RWPE2 (cell line): ENCODE measurements around the gene PIP5K1B.

Experiments used
- ATAC-seq: fragments of 200-7000 bp; cut with Tn5 transposase; 3 replicates; pipeline ENCODE4 v1.9.1; 2021; ENCODE audit warnings: low read depth
- DNase-seq: peaks from one replicate; pipeline ENCODE4 v3.0.0-alpha.2; 2020; ENCODE audit warnings: low spot score
- H3K27ac ChIP-seq: fragments of 450-650 bp; 2 replicates; pipeline ENCODE4 v1.5.1; 2017; ENCODE audit warnings: mild to moderate bottlenecking; ENCODE audit not compliant: poor library complexity, severe bottlenecking
- H3K27me3 ChIP-seq: fragments of 250-450 bp; sonication (Bioruptor Pico); 2 replicates; pipeline ENCODE4 v1.5.1; 2021; ENCODE audit warnings: mild to moderate bottlenecking, moderate library complexity; ENCODE audit not compliant: insufficient read depth, poor library complexity, severe bottlenecking
- H3K36me3 ChIP-seq: fragments of 250-450 bp; sonication (Bioruptor Pico); 2 replicates; pipeline ENCODE4 v1.5.1; 2020; ENCODE audit warnings: low read depth, mild to moderate bottlenecking, moderate library complexity
- H3K4me1 ChIP-seq: fragments of 250-450 bp; sonication (Bioruptor Pico); 2 replicates; pipeline ENCODE4 v1.5.1; 2021; ENCODE audit warnings: mild to moderate bottlenecking, moderate library complexity; ENCODE audit not compliant: insufficient read depth, poor library complexity, severe bottlenecking
- H3K4me3 ChIP-seq: fragments of 250-450 bp; sonication (Bioruptor Pico); 2 replicates; pipeline ENCODE4 v1.5.1; 2021; ENCODE audit warnings: mild to moderate bottlenecking, moderate library complexity; ENCODE audit not compliant: severe bottlenecking
- H3K9me3 ChIP-seq: fragments of 250-450 bp; sonication (Bioruptor Pico); 2 replicates; pipeline ENCODE4 v1.5.1; 2021; ENCODE audit warnings: mild to moderate bottlenecking, moderate library complexity; ENCODE audit not compliant: severe bottlenecking
- TF ChIP-seq, protein P1 (sequence below): fragments of 450-650 bp; IDR thresholded peaks from one replicate; pipeline ENCODE4 v1.5.1; 2017; ENCODE audit warnings: mild to moderate bottlenecking, moderate library complexity; ENCODE audit not compliant: poor library complexity, severe bottlenecking

Gene PIP5K1B

DNA sequence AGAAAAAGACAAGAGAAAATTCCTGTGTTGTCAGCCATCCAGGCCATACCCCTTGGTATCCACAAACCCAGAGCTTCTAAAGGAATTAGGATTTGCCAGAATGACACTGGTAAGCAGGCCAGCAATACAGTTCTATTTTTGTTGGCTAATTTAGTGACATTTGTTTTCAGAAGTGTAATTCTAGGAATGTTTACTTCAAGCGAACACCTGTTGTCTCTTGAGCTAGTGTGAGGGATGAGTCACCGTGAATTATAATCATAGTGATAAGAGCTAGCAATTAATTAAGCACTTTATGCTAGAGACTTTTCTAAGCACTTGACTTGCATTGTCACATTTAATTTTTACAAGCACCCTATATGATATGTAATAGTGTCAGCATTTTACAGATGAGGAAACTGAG lies 209.7 kb downstream of the PIP5K1B start:
- H3K4me1 ChIP-seq = no peaks in the 10 kb centered on the region
- ATAC-seq (no peak), DNase-seq (no peak)
- H3K27ac ChIP-seq = no peak overlapping the region
- TF ChIP-seq, protein P1, sequence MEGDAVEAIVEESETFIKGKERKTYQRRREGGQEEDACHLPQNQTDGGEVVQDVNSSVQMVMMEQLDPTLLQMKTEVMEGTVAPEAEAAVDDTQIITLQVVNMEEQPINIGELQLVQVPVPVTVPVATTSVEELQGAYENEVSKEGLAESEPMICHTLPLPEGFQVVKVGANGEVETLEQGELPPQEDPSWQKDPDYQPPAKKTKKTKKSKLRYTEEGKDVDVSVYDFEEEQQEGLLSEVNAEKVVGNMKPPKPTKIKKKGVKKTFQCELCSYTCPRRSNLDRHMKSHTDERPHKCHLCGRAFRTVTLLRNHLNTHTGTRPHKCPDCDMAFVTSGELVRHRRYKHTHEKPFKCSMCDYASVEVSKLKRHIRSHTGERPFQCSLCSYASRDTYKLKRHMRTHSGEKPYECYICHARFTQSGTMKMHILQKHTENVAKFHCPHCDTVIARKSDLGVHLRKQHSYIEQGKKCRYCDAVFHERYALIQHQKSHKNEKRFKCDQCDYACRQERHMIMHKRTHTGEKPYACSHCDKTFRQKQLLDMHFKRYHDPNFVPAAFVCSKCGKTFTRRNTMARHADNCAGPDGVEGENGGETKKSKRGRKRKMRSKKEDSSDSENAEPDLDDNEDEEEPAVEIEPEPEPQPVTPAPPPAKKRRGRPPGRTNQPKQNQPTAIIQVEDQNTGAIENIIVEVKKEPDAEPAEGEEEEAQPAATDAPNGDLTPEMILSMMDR = no peak
- H3K36me3 ChIP-seq = no peaks in the 10 kb centered on the region
- no peaks in the 10 kb centered on the region for H3K9me3 ChIP-seq
- H3K4me3 ChIP-seq = no peak overlapping the region
- peaks cover 3% of the 10 kb centered on the region for H3K27me3 ChIP-seq

DNA sequence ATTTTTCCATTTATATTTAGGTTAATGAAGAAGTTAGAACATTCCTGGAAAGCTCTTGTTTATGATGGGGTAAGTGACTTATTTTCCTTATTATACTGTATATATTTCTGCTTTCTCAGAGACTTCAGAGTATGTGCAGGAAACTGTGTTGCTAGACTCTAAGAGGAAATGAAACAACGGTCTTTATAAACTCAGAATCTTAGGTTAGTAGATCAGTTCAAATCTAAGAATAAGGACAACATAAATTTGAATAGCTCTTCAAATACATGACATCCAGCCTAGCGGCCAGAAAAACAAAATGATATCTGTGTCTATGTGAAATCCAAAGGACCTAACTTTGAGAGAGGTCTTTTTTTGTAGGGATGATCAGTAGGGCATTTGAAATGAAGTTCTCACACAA lies 214.6 kb downstream of the PIP5K1B start:
- TF ChIP-seq, protein P1 = no peak
- no peaks in the 10 kb centered on the region for H3K4me1 ChIP-seq
- no peaks in the 10 kb centered on the region for H3K9me3 ChIP-seq
- no peaks in the 10 kb centered on the region for H3K27me3 ChIP-seq
- H3K27ac ChIP-seq = no peak overlapping the region
- no peak for ATAC-seq
- no peak for DNase-seq
- no peaks in the 10 kb centered on the region for H3K36me3 ChIP-seq
- H3K4me3 ChIP-seq = no peak overlapping the region

DNA sequence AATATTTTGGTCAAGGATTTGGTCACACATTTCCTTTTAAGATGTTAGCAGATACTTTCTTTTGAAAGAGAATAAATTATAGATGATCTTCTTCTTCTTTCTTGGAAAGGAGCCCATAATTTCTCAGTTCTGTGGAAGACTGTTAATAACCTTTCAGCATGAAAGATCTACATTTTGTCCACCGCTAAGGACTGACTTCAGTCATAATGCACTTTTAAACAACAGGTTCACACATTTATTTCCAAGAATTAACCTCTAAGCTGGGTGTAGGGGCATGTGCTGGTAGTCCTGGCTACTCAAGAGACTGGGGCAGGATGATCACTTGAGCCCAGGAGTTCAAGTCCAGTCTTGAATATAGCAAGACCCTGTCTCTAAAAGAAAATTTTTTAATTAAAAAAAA lies 215.9 kb downstream of the PIP5K1B start:
- Histone ChIP-seq H3K36me3 (no peaks in the 10 kb centered on the region), H3K4me1 (no peaks in the 10 kb centered on the region), H3K27ac (no peak overlapping the region), H3K27me3 (no peaks in the 10 kb centered on the region), H3K9me3 (no peaks in the 10 kb centered on the region), H3K4me3 (no peak overlapping the region)
- TF ChIP-seq, protein P1 = no peak
- no peak for DNase-seq
- ATAC-seq = no peak

DNA sequence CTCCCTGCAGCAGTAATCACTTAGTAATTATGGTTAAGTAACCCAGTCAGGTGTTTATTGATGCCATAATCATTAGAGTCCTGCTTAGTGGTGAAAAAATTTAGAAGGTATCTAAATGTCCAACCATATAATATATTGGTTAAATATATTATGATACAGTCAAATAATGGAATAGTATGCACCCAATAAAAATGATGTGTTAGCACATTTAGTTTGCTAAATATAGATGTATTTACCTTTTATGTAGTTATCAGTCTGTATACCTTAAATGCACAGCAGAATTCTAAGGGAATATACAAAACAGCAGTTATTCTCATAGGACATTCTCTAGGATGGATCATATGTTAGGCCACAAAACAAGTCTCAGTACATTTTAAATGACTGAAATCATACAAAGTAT lies 218.4 kb downstream of the PIP5K1B start:
- DNase-seq (no peak), ATAC-seq (no peak)
- TF ChIP-seq, protein P1 = no peak
- H3K27ac ChIP-seq = no peak overlapping the region
- H3K36me3 ChIP-seq = no peaks in the 10 kb centered on the region
- peaks cover 6% of the 10 kb centered on the region for H3K27me3 ChIP-seq
- no peak overlapping the region for H3K4me3 ChIP-seq
- no peaks in the 10 kb centered on the region for H3K4me1 ChIP-seq
- H3K9me3 ChIP-seq = no peaks in the 10 kb centered on the region

DNA sequence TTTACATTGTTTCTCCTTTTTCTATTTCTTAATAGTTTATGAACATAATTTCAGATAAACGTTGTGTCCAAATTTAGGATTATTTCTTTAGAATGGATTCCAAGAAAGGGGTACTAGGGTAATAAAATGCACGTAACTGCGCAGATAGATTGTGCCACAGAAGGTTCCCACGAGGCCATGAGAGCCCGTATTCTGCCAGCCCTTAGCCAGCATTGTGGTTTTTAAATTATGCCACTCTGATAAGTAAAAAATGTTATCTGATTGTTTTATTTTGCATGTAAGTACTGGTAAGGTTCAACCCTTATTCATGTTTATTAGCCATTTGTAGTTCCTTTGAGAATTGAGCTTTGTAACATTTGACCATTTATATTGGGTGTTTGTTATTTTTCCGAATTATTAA lies 220.1 kb downstream of the PIP5K1B start:
- TF ChIP-seq, protein P1 = no peak
- Histone ChIP-seq H3K9me3 (no peaks in the 10 kb centered on the region), H3K4me3 (no peak overlapping the region), H3K36me3 (no peaks in the 10 kb centered on the region), H3K27ac (no peak overlapping the region), H3K4me1 (no peaks in the 10 kb centered on the region), H3K27me3 (peaks cover 6% of the 10 kb centered on the region)
- DNase-seq = no peak
- no peak for ATAC-seq
